GM12878 (cell line): ENCODE results near the gene LDLRAP1. TPM values are rescaled to one million over a fixed set of nuclear protein-coding genes. Genes with fewer than 3 reads are reported as not detected.

Experiments used
- ATAC-seq: fragments of 200-7000 bp; cut with Tn5 transposase; 3 replicates; pipeline ENCODE4 v1.9.1; 2020; ENCODE audit warnings: mild to moderate bottlenecking, moderate library complexity
- BruUV-seq: library from RNA; stranded (reverse); fragments of 400-500 nt; replicated peaks from 2 replicates; lab custom pipeline; 2021; lab: Mats Ljungman, UMichigan
- CTCF ChIA-PET: fragments of 300-600 bp; sonication (Branson Sonifier 250); formaldehyde crosslinking; extraction: SDS; loops from one replicate; lab custom pipeline; 2021; ENCODE audit warnings: inconsistent platforms; lab: Yijun Ruan, JAX
- POLR2A ChIA-PET: fragments of 350-600 bp; formaldehyde crosslinking; extraction: SDS; loops from one replicate; lab custom pipeline; 2021; ENCODE audit warnings: inconsistent platforms; lab: Charles Lee
- RAD21 ChIA-PET: fragments of 300-600 bp; sonication (Branson Sonifier 250); formaldehyde crosslinking; loops from one replicate; lab custom pipeline; 2023; ENCODE audit warnings: antibody characterized with exemption; ENCODE audit not compliant: unreplicated experiment; lab: Charles Lee
- SMC1A ChIA-PET: fragments of 300-600 bp; sonication (Branson Sonifier 250); formaldehyde crosslinking; loops from one replicate; lab custom pipeline; 2023; ENCODE audit not compliant: unreplicated experiment, uncharacterized antibody; lab: Charles Lee
- DNase-seq: peaks from one replicate; pipeline ENCODE4 v3.0.0-alpha.2; 2011; ENCODE audit warnings: low read depth, low spot score
- FAIRE-seq: peaks from 3 replicates; lab custom pipeline; 2011; peaks lifted over from hg19 to GRCh38; lab: Jason Lieb, UNC
- H2AFZ ChIP-seq: 2 replicates; pipeline ENCODE4 v1.6.0; 2011; ENCODE audit warnings: low read depth, low read length, control low read depth; ENCODE audit not compliant: control insufficient read depth
- H3K27ac ChIP-seq: 2 replicates; pipeline ENCODE4 v1.5.1; 2011; ENCODE audit warnings: control low read depth; ENCODE audit not compliant: control insufficient read depth, insufficient read depth
- H3K27me3 ChIP-seq, 2 experiments: replicated peaks in 1 of 2; 2 replicates each; pipeline versions ENCODE4 v1.6.0 to v1.6.1; 2011; ENCODE audit warnings: low read length in 1 of 2; ENCODE audit not compliant: control insufficient read depth in 2 of 2, insufficient read depth in 2 of 2
- H3K36me3 ChIP-seq, 2 experiments: 2 replicates each; pipeline ENCODE4 v1.5.1; 2011; ENCODE audit warnings: low read length in 1 of 2; ENCODE audit not compliant: control insufficient read depth in 2 of 2, insufficient read depth in 2 of 2
- H3K4me1 ChIP-seq: 2 replicates; pipeline ENCODE4 v1.6.1; 2011; ENCODE audit warnings: mild to moderate bottlenecking, low read length, moderate library complexity, mixed read lengths; ENCODE audit not compliant: control insufficient read depth, insufficient read depth
- H3K4me2 ChIP-seq: 2 replicates; pipeline ENCODE4 v1.6.0; 2011; ENCODE audit warnings: control low read depth; ENCODE audit not compliant: control insufficient read depth, insufficient read depth
- H3K4me3 ChIP-seq: fragments of 200-600 bp; sonication (generic); 2 replicates; pipeline ENCODE4 v1.5.1; 2016
- H3K79me2 ChIP-seq: 2 replicates; pipeline ENCODE4 v1.6.0; 2011; ENCODE audit warnings: low read length; ENCODE audit not compliant: control insufficient read depth, insufficient read depth
- H3K9ac ChIP-seq: 2 replicates; pipeline ENCODE4 v1.8.0; 2011; ENCODE audit warnings: low read length, control low read depth, mixed read lengths; ENCODE audit not compliant: control insufficient read depth, insufficient read depth
- H3K9me3 ChIP-seq: replicated peaks from 3 replicates; pipeline ENCODE4 v1.5.1; 2011; ENCODE audit warnings: mild to moderate bottlenecking, low read length; ENCODE audit not compliant: control insufficient read depth, insufficient read depth
- H4K20me1 ChIP-seq: 2 replicates; pipeline ENCODE4 v1.6.0; 2011; ENCODE audit not compliant: control insufficient read depth, insufficient read depth
- ASH2L ChIP-seq: fragments of 300-600, 200-600 bp; sonication (generic); IDR thresholded peaks from 2 replicates; pipeline ENCODE4 v1.6.1; 2017; ENCODE audit warnings: low read depth, mild to moderate bottlenecking, borderline replicate concordance
- CREB1 ChIP-seq: IDR thresholded peaks from 2 replicates; pipeline ENCODE4 v1.6.1; 2012; ENCODE audit warnings: low read depth, mild to moderate bottlenecking, inconsistent platforms
- EED ChIP-seq: sonication (generic); IDR thresholded peaks from 2 replicates; pipeline ENCODE4 v1.6.1; 2016; ENCODE audit warnings: antibody characterized with exemption, low read depth
- GATAD2B ChIP-seq: fragments of 450-650 bp; conservative IDR thresholded peaks from 2 replicates; pipeline ENCODE4 v1.6.1; 2017; ENCODE audit warnings: low read depth, mild to moderate bottlenecking, moderate library complexity
- HDGF ChIP-seq: fragments of 450-650 bp; IDR thresholded peaks from 2 replicates; pipeline ENCODE4 v1.6.1; 2016; ENCODE audit warnings: antibody characterized with exemption
- JUNB ChIP-seq: IDR thresholded peaks from 2 replicates; pipeline ENCODE4 v1.6.1; 2016; ENCODE audit warnings: antibody characterized with exemption, mild to moderate bottlenecking
- MEF2B ChIP-seq: fragments of 450-650 bp; IDR thresholded peaks from 2 replicates; pipeline ENCODE4 v1.6.1; 2018; ENCODE audit warnings: mild to moderate bottlenecking, moderate library complexity; ENCODE audit not compliant: partially characterized antibody, poor library complexity, severe bottlenecking
- MTA2 ChIP-seq: fragments of 450-650 bp; IDR thresholded peaks from 2 replicates; pipeline ENCODE4 v1.6.1; 2016; ENCODE audit warnings: low read depth, mild to moderate bottlenecking, moderate library complexity
- NBN ChIP-seq: fragments of 450-650 bp; IDR thresholded peaks from 2 replicates; pipeline ENCODE4 v1.6.1; 2016
- NFIC ChIP-seq: IDR thresholded peaks from 2 replicates; pipeline ENCODE4 v1.6.1; 2012; ENCODE audit warnings: low read depth, mild to moderate bottlenecking, inconsistent platforms, low read length, moderate library complexity
- NFXL1 ChIP-seq: fragments of 450-650 bp; IDR thresholded peaks from 2 replicates; pipeline ENCODE4 v1.6.1; 2017; ENCODE audit warnings: antibody characterized with exemption, mild to moderate bottlenecking, borderline replicate concordance
- RB1 ChIP-seq: fragments of 450-650 bp; formaldehyde crosslinking; IDR thresholded peaks from 2 replicates; pipeline ENCODE4 v1.6.1; 2017; ENCODE audit warnings: mild to moderate bottlenecking, borderline replicate concordance
- RCOR1 ChIP-seq: conservative IDR thresholded peaks from 2 replicates; pipeline ENCODE4 v1.6.1; 2012; ENCODE audit warnings: low read depth, low read length, improper control_type of control experiment
- SPI1 ChIP-seq: IDR thresholded peaks from 2 replicates; pipeline ENCODE4 v1.6.1; 2011; ENCODE audit warnings: low read depth, mild to moderate bottlenecking, low read length, moderate library complexity, borderline replicate concordance; ENCODE audit not compliant: insufficient read depth
- SRF ChIP-seq, 2 experiments: IDR thresholded peaks; 2 replicates each; pipeline ENCODE4 v1.6.1; 2011; ENCODE audit warnings: low read depth in 2 of 2, low read length in 2 of 2, mild to moderate bottlenecking in 1 of 2, moderate library complexity in 1 of 2
- YY1 ChIP-seq: IDR thresholded peaks from 2 replicates; pipeline ENCODE4 v1.6.1; 2011; ENCODE audit warnings: low read depth, mild to moderate bottlenecking, low read length
- ZBTB4 ChIP-seq: fragments of 450-650 bp; formaldehyde crosslinking; IDR thresholded peaks from 2 replicates; pipeline ENCODE4 v1.4.0; 2022; ENCODE audit warnings: mild to moderate bottlenecking, moderate library complexity
- ZNF217 ChIP-seq: fragments of 450-650 bp; IDR thresholded peaks from 2 replicates; pipeline ENCODE4 v1.6.1; 2017; ENCODE audit warnings: antibody characterized with exemption, mild to moderate bottlenecking
- ZNF622 ChIP-seq: fragments of 450-650 bp; IDR thresholded peaks from 2 replicates; pipeline ENCODE4 v1.6.1; 2017; ENCODE audit warnings: mild to moderate bottlenecking, inconsistent platforms
- WGBS: methylation state at CpG from one replicate; pipeline ENCODE4 v1.1.6; 2016; ENCODE audit warnings: low lambda C conversion rate; ENCODE audit not compliant: insufficient replicate concordance, insufficient coverage; ENCODE audit errors: missing lambda C conversion rate; 5-methylcytosine and 5-hydroxymethylcytosine counted together
- in situ Hi-C: fragments of 300-500 bp; cut with MboI; formaldehyde crosslinking; loops from 9 replicates; pipeline ENCODE4 v1.14.3; 2018; ENCODE audit warnings: mixed read lengths
- intact Hi-C: fragments of 100-400 bp; cut with micrococcal nuclease; formaldehyde crosslinking; loops from one replicate; pipeline ENCODE4 v1.14.2; 2022; ENCODE audit not compliant: unreplicated experiment
- polyA plus RNA-seq, 11 experiments: library from polyadenylated mRNA; depleted of rRNA in 4 of 11; unstranded in 6 of 11; stranded (reverse) in 5 of 11; fragments of >200 nt; fragmentation: Nextera tagmentation in 4 of 11; fragmentation: Illumina TruSeq in 1 of 11; extraction: Ambion mirVana in 4 of 11; extraction: Trizol in 1 of 11; gene quantifications; 1 replicate in 1 of 11; 2 replicates in 10 of 11; pipeline versions ENCODE4 v1.2.1 to v1.2.3, GENCODE V29; 2011 to 2016; ENCODE audit warnings: inconsistent platforms in 2 of 11, missing spikeins in 2 of 11, low read depth in 1 of 11
- total RNA-seq, 4 experiments: library from RNA; depleted of rRNA in 3 of 4; stranded (reverse); fragments of >200 nt in 3 of 4; fragmentation: Illumina TruSeq in 1 of 4; extraction: Trizol in 1 of 4; gene quantifications; 2 replicates each; pipeline versions ENCODE4 v1.2.1 to v1.2.3, GENCODE V29; 2013 to 2021
- TF ChIP-seq, protein P1 (sequence below): IDR thresholded peaks from 2 replicates; pipeline ENCODE4 v1.6.1; 2012; ENCODE audit warnings: low read length, inconsistent platforms

LDLRAP1 gene
- total and polyA plus RNA-seq, 10 of the 15 experiments (the other 5 are each of a cell fraction or from before 2014, with no cell fraction given) = 0.43 to 37.6 (median 22.0) TPM

DNA sequence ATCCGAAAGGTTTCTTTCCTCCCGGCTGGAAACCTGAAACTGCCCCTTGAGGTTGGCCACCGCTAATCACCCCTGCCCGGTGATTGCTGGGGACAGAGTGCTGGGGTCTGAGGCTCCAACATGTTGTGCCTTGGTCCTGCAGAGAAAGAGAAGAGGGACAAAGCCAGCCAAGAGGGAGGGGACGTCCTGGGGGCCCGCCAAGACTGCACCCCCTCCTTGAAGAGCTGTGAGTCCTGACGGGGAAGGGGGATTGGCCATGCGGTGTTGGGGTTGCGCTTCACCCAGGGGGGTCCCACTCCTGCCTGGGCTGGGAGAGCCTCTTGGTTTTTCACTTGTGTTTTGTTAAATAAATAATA is 19.5 kb downstream of the LDLRAP1 start:
- H3K27ac ChIP-seq = no peak overlapping the region
- TF ChIP-seq NFIC (no peak), ZBTB4 (no peak), ASH2L (no peak), HDGF (no peak), MEF2B (no peak), RCOR1 (no peak), CREB1 (no peak), NFXL1 (no peak), YY1 (no peak), SPI1 (no peak), GATAD2B (no peak), ZNF217 (no peak), MTA2 (no peak), SRF (IDR thresholded peaks at IDR 0.05; ENCODE audit: low read depth in 2 of 2, low read length in 2 of 2) (no peak), ZNF622 (no peak), EED (no peak), NBN (no peak), RB1 (no peak), JUNB (no peak)
- TF ChIP-seq, protein P1, sequence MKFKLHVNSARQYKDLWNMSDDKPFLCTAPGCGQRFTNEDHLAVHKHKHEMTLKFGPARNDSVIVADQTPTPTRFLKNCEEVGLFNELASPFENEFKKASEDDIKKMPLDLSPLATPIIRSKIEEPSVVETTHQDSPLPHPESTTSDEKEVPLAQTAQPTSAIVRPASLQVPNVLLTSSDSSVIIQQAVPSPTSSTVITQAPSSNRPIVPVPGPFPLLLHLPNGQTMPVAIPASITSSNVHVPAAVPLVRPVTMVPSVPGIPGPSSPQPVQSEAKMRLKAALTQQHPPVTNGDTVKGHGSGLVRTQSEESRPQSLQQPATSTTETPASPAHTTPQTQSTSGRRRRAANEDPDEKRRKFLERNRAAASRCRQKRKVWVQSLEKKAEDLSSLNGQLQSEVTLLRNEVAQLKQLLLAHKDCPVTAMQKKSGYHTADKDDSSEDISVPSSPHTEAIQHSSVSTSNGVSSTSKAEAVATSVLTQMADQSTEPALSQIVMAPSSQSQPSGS = no peak
- no peak for FAIRE-seq
- no TSS peak for BruUV-seq
- H3K36me3 ChIP-seq = peaks cover 0 to 16% of the 10 kb centered on the region in 2 experiments; a peak in 2 of 4 replicates
- ChIA-PET POLR2A (no interaction called here), RAD21 (interaction anchor here (0.7 kb wide), 1 partner anchor 12 kb away, joined by 3 read pairs; no protein-coding TSS in a partner anchor), CTCF (no interaction called here), SMC1A (no interaction called here)
- H3K9ac ChIP-seq = no peak overlapping the region
- 76% methylated on average over 9 of the region's 9 CpGs for WGBS
- no peak for ATAC-seq
- H3K9me3 ChIP-seq = no peaks in the 10 kb centered on the region
- no peaks in the 10 kb centered on the region for H3K27me3 ChIP-seq
- intact Hi-C loops (no loop called here), in situ Hi-C loops (no loop called here)
- no peak for DNase-seq
- H3K4me1 ChIP-seq = peaks cover 18% of the 10 kb centered on the region
- H2AFZ ChIP-seq = no peak overlapping the region
- no peaks in the 10 kb centered on the region for H3K79me2 ChIP-seq
- no peak overlapping the region for H3K4me2 ChIP-seq
- no peaks in the 10 kb centered on the region for H4K20me1 ChIP-seq
- H3K4me3 ChIP-seq = no peak overlapping the region
